Measurements from ENCODE around the gene MRTFA.
"Not testable (repeated sequence)": the region's sequence is repeated elsewhere in the genome, so short reads cannot be mapped to it uniquely, and the experiment has no call there.

The MRTFA gene

DNA sequence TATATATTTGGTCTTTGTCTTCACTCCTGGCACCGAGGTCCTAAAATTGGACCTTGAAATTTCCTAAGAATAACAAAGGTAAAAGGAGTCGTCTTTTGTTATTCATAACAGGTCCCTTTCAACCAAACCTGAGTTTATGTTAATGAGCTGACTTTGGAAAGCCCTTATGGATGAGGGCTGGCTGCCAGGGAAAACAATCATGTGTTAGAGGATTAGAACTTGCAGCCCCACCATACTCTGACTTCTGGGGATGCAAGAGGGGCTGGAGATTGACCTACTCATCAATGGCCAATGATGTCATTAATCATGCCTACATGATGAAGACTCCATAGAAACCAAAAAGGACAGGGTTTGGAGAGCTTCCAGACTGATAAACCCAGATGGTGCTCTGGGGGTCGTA is 118.9 kb downstream of the MRTFA start:
- TF ChIP-seq, protein P1, sequence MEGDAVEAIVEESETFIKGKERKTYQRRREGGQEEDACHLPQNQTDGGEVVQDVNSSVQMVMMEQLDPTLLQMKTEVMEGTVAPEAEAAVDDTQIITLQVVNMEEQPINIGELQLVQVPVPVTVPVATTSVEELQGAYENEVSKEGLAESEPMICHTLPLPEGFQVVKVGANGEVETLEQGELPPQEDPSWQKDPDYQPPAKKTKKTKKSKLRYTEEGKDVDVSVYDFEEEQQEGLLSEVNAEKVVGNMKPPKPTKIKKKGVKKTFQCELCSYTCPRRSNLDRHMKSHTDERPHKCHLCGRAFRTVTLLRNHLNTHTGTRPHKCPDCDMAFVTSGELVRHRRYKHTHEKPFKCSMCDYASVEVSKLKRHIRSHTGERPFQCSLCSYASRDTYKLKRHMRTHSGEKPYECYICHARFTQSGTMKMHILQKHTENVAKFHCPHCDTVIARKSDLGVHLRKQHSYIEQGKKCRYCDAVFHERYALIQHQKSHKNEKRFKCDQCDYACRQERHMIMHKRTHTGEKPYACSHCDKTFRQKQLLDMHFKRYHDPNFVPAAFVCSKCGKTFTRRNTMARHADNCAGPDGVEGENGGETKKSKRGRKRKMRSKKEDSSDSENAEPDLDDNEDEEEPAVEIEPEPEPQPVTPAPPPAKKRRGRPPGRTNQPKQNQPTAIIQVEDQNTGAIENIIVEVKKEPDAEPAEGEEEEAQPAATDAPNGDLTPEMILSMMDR (IDR thresholded peaks at IDR 0.05; ENCODE audit: low read depth, low read length), result no peak
- in situ Hi-C loops (cut with HindIII; ENCODE audit: low sequenced_read_pairs), result no loop called here
- no peak overlapping the region for H3K4me3 ChIP-seq (ENCODE audit: low read depth, low read length)
- DNase-seq (ENCODE audit: low read depth, low spot score), result no peak

DNA sequence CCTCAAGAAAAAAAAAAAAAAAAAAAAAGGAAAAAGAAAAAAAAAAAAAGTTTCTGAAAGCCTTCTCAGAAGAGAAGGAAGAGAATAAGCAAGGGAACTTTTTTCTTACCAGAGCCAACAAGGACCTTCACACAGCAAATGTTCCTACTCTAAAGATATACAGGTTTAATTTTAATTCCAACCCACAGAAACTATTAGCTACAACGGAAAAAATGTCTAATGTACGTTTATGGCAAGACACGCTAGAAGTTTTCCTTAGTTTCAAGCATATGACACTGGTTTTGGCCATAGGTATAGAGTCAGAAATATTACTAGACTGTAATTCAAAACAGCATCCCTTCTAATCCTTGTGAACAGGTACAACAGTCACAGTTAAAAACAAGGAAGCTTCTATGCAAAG is 120.1 kb downstream of the MRTFA start:
- DNase-seq (ENCODE audit: low read depth, low spot score), result no peak
- in situ Hi-C loops (cut with HindIII; ENCODE audit: low sequenced_read_pairs), result no loop called here
- no peak overlapping the region for H3K4me3 ChIP-seq (ENCODE audit: low read depth, low read length)
- TF ChIP-seq, protein P1 (IDR thresholded peaks at IDR 0.05; ENCODE audit: low read depth, low read length), result no peak

DNA sequence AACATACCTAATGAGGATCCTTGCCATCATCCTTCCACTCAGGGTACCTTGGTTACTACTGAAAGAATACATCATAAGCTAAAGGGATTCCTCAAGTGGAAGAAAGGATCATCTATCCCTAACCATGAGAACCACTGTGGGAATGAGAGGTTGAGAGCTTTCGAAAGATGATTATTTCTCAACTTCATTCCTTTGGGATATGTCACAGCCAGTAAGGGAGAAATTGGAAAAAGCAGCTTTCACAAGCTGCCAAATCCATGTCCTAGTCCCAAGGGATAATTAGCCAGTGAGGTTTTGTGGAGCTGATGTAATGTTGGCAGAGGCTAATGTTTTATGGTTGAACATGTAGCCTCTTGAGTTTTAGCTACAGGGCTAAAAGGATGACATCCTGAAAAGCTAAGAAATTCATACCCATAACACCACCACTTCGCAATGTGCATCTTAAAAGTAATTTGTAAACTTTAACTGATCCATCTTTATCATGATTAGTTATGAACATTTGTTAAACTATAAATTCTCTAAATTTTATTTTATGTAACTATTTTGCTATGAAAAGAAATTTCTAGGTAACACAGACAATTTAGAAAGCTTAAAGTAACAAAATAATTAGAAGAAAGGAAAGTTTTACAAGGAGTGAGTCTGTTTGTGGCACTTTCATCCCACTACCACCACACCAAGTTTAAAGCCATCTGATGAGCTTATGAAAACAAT is 123.9 kb downstream of the MRTFA start:
- TF ChIP-seq, protein P1 (IDR thresholded peaks at IDR 0.05; ENCODE audit: low read depth, low read length), result no peak
- peak; percentile 96 for DNase-seq (ENCODE audit: low read depth, low spot score)
- in situ Hi-C loops (cut with HindIII; ENCODE audit: low sequenced_read_pairs), result no loop called here
- no peak overlapping the region for H3K4me3 ChIP-seq (ENCODE audit: low read depth, low read length)

DNA sequence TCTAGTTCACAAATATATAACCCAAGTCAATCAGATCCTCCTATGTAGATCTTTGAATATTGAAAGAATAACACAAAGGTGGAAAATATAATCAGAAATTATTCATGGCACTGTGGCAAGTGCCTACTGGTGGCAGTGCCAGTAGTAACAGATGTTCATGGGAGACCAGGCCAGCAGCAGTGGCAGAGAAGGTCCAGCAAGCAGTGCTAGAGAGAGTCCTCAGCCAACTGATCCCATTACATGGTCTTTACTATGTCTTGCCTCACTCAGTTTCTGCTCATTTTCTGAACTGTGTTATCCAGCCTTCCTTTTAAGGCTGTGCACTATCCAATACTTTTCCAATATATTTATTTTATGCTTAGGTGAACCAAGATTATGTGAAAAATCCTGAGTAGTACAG is 124.9 kb downstream of the MRTFA start:
- no peak for DNase-seq (ENCODE audit: low read depth, low spot score)
- H3K4me3 ChIP-seq (ENCODE audit: low read depth, low read length), result no peak overlapping the region
- TF ChIP-seq, protein P1 (IDR thresholded peaks at IDR 0.05; ENCODE audit: low read depth, low read length), result no peak
- in situ Hi-C loops (cut with HindIII; ENCODE audit: low sequenced_read_pairs), result no loop called here

DNA sequence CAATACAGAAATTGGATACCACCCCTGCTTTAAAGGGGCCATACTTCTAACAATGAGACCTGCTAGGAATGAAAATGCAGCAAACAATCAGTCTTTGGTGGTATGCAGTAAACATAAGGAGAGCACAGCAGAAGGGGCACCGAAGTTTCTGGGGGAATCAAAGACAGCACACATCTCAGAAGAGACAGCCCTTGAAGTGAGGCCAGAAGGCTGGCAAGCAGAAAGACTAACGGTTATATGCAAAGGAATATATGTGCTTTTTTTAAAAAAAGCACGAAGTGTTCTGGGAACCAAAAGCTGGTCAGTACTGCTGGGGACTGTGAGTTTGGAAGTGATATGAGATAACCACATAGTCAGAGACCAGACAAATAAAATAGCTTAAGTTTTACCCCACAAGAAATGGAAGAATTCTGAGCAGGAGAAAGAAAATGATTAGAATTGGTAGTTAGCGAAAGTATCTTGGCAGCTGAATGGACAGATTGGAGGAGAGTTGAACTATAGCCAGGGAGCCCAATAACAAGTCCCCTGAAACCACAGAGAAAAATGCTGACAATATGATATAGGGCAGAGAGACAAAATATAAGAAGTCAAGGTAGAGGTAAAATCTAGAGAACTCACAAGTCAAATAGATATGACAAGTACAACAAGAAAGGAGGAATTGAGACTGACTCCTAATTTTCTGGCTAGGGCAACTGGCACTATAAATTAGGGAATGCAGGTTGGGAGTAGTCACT is 125.7 kb downstream of the MRTFA start:
- no peak overlapping the region for H3K4me3 ChIP-seq (ENCODE audit: low read depth, low read length)
- TF ChIP-seq, protein P1 (IDR thresholded peaks at IDR 0.05; ENCODE audit: low read depth, low read length), result no peak
- in situ Hi-C loops (cut with HindIII; ENCODE audit: low sequenced_read_pairs), result no loop called here
- peak; percentile 16 for DNase-seq (ENCODE audit: low read depth, low spot score)

DNA sequence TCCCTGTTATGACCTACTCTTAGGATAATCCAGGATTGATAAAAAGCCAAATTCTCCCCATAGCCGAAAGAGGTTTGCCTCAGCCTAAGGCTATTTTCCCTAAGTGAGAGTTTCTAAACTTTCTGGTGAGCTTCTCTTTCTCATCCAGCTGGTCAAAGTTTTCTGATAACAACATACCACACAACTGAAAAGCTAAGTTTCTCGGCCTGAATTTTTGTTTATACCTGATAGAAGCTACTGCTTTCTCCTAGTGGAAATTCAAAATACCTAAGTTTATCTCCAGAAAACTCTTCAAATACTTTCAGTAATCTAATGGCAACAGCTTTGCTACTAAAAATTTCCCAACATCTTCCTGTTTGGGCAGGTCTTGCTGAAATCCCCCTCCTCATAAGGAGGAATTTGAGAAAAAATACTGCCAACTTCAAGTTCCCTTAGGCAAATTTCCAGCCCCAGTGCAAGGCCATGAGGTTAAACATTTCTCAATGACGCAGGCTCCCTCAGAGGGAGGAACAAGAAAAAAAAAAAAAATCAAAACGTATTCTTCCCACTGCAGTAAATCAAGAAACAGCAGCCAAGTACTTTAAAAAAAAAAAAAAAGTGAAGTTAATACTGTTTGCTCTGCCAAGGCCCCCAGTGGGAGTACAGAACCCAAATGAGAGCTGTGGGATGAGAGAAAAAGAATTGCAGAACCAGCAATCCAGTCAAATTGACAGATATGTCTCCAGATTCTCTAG is 127.0 kb downstream of the MRTFA start:
- no peak overlapping the region for H3K4me3 ChIP-seq (ENCODE audit: low read depth, low read length)
- peak; percentile 92 for DNase-seq (ENCODE audit: low read depth, low spot score)
- in situ Hi-C loops (cut with HindIII; ENCODE audit: low sequenced_read_pairs), result no loop called here
- TF ChIP-seq, protein P1 (IDR thresholded peaks at IDR 0.05; ENCODE audit: low read depth, low read length), result no peak

DNA sequence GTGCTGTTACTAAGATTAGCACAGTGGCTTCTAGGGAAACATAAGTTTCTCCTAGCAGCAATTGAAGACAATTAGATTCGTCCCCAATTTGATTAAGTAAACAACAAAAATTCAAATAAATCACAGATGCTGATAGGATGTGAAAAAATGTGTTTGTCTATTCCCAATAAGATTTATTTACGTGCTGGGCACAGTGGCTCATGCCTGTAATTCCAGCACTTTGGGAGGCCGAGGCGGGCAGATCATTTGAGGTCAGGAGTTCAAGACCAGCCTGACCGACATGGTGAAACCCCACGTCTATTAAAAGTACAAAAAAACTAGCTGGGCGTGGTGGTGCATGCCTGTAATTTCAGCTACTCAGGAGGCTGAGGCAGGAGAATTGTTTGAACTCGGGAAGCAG is 128.5 kb downstream of the MRTFA start:
- DNase-seq (ENCODE audit: low read depth, low spot score); H3K4me3 ChIP-seq (ENCODE audit: low read depth, low read length); in situ Hi-C loops (cut with HindIII; ENCODE audit: low sequenced_read_pairs): not testable (repeated sequence)

Data from astrocyte of the spinal cord (primary cell).